Endothelial cell of umbilical vein (primary cell): Measurements from ENCODE around the gene ZDHHC3. TPM values are rescaled to one million over a fixed set of nuclear protein-coding genes. Genes with fewer than 3 reads are reported as not detected.
"Not testable (repeated sequence)": the region's sequence is repeated elsewhere in the genome, so short reads cannot be mapped to it uniquely, and the experiment has no call there.

Experiments
- BruUV-seq: library from RNA; stranded (reverse); fragments of 400-500 nt; replicated peaks from 2 replicates; lab custom pipeline; 2021; lab: Mats Ljungman, UMichigan
- CTCF ChIA-PET: fragments of 300-600, 350-600 bp; sonication (Branson Sonifier 250); formaldehyde crosslinking; loops from one replicate; lab custom pipeline; 2021; ENCODE audit warnings: antibody characterized with exemption, inconsistent platforms; lab: Charles Lee
- POLR2A ChIA-PET: fragments of 300-600, 350-600 bp; sonication (Branson Sonifier 250); formaldehyde crosslinking; loops from one replicate; lab custom pipeline; 2021; ENCODE audit warnings: antibody characterized with exemption, inconsistent platforms; lab: Charles Lee
- DNase-seq: peaks from one replicate; pipeline ENCODE4 v3.0.0-alpha.2; 2011; ENCODE audit warnings: low read depth, low spot score
- FAIRE-seq: peaks from 2 replicates; lab custom pipeline; 2011; peaks lifted over from hg19 to GRCh38; lab: Jason Lieb, UNC
- H2AFZ ChIP-seq: 2 replicates; pipeline ENCODE4 v1.6.0; 2012; ENCODE audit warnings: low read depth, low read length, control low read depth, inconsistent platforms
- H3K27ac ChIP-seq: 2 replicates; pipeline ENCODE4 v1.5.1; 2011; ENCODE audit warnings: low read depth, mild to moderate bottlenecking, control low read depth, low read length, moderate library complexity; ENCODE audit not compliant: insufficient read depth
- H3K27me3 ChIP-seq, 2 experiments: 2 replicates each; pipeline versions ENCODE4 v1.6.0 to v1.6.1; 2011; ENCODE audit warnings: low read length in 2 of 2, mixed read lengths in 1 of 2; ENCODE audit not compliant: control insufficient read depth in 2 of 2, insufficient read depth in 2 of 2
- H3K36me3 ChIP-seq, 2 experiments: 2 replicates in 1 of 2; 3 replicates in 1 of 2; pipeline ENCODE4 v1.5.1; 2011; ENCODE audit warnings: low read length in 2 of 2, mild to moderate bottlenecking in 1 of 2, moderate library complexity in 1 of 2; ENCODE audit not compliant: control insufficient read depth in 2 of 2, insufficient read depth in 2 of 2; ENCODE audit errors: extremely low read depth in 1 of 2
- H3K4me1 ChIP-seq: 3 replicates; pipeline ENCODE4 v1.5.1; 2011; ENCODE audit warnings: mild to moderate bottlenecking, low read length; ENCODE audit not compliant: control insufficient read depth, insufficient read depth; ENCODE audit errors: extremely low read depth
- H3K4me2 ChIP-seq: 2 replicates; pipeline ENCODE4 v1.6.1; 2011; ENCODE audit warnings: low read length, control low read depth, mixed read lengths; ENCODE audit not compliant: insufficient read depth
- H3K4me3 ChIP-seq, 3 experiments: fragments of 200-600 bp in 1 of 3; sonication (generic), shearing (Covaris generic) in 1 of 3; replicated peaks in 1 of 3; 2 replicates each; pipeline ENCODE4 v1.5.1; 2011 to 2016; ENCODE audit warnings: control low read depth in 3 of 3, low read length in 3 of 3, mild to moderate bottlenecking in 2 of 3, inconsistent platforms in 1 of 3, low read depth in 1 of 3, moderate library complexity in 1 of 3; ENCODE audit not compliant: insufficient read depth in 1 of 3
- H3K79me2 ChIP-seq: 2 replicates; pipeline ENCODE4 v1.6.0; 2012; ENCODE audit warnings: low read length, inconsistent platforms; ENCODE audit not compliant: control insufficient read depth, insufficient read depth
- H3K9ac ChIP-seq: replicated peaks from 2 replicates; pipeline ENCODE3; 2011; ENCODE audit warnings: low read length, control low read depth; ENCODE audit not compliant: insufficient read depth; ENCODE audit errors: extremely low read depth
- H3K9me1 ChIP-seq: replicated peaks from 3 replicates; pipeline ENCODE4 v1.6.0; 2011; ENCODE audit warnings: mild to moderate bottlenecking, low read length; ENCODE audit not compliant: control insufficient read depth, insufficient read depth; ENCODE audit errors: extremely low read depth
- H3K9me3 ChIP-seq: replicated peaks from 2 replicates; pipeline ENCODE4 v1.5.1; 2012; ENCODE audit warnings: low read length, inconsistent platforms; ENCODE audit not compliant: control insufficient read depth, insufficient read depth
- H4K20me1 ChIP-seq: replicated peaks from 2 replicates; pipeline ENCODE3; 2011; ENCODE audit warnings: mild to moderate bottlenecking, low read length; ENCODE audit not compliant: control insufficient read depth, insufficient read depth; ENCODE audit errors: extremely low read depth
- EZH2 ChIP-seq: IDR thresholded peaks from 2 replicates; pipeline ENCODE4 v1.6.1; 2012; ENCODE audit warnings: borderline replicate concordance, low read depth, mild to moderate bottlenecking, moderate library complexity, low read length, inconsistent platforms; ENCODE audit not compliant: severe bottlenecking
- FOS ChIP-seq: IDR thresholded peaks from 2 replicates; pipeline ENCODE4 v1.6.1; 2011; ENCODE audit warnings: mild to moderate bottlenecking, low read length, moderate library complexity, borderline replicate concordance; ENCODE audit not compliant: insufficient read depth
- GATA2 ChIP-seq: IDR thresholded peaks from 2 replicates; pipeline ENCODE4 v1.7.0; 2011; ENCODE audit warnings: low read depth, mild to moderate bottlenecking, moderate library complexity, mixed read lengths, low read length; ENCODE audit not compliant: insufficient read length, insufficient read depth
- MYC ChIP-seq: IDR thresholded peaks from one replicate; pipeline ENCODE4 v1.6.1; 2011; ENCODE audit warnings: mild to moderate bottlenecking, low read depth, low read length
- POLR2A ChIP-seq: IDR thresholded peaks from 2 replicates; pipeline ENCODE4 v1.6.1; 2012; ENCODE audit warnings: low read depth, mild to moderate bottlenecking, control low read depth, low read length
- POLR2AphosphoS5 ChIP-seq: IDR thresholded peaks from 2 replicates; pipeline ENCODE4 v1.6.1; 2012; ENCODE audit warnings: low read depth, mild to moderate bottlenecking, control low read depth, low read length, moderate library complexity; ENCODE audit not compliant: insufficient read depth
- dilution Hi-C: fragments of 300-500 bp; cut with MboI; formaldehyde crosslinking; loops from one replicate; pipeline ENCODE4 v1.15.0; 2019; ENCODE audit warnings: low sequenced_read_pairs; ENCODE audit not compliant: extremely low pct_ligation_motif_present
- intact Hi-C: fragments of 100-400 bp; cut with micrococcal nuclease; formaldehyde crosslinking; loops from one replicate; pipeline ENCODE4 v1.10.0; 2022
- polyA plus RNA-seq, 4 experiments: library from polyadenylated mRNA; depleted of rRNA in 3 of 4; stranded (reverse) in 3 of 4; unstranded in 1 of 4; fragments of >200 nt; gene quantifications; 2 replicates each; pipeline versions ENCODE4 v1.2.1 to v1.2.3, GENCODE V29; 2011 to 2012; ENCODE audit warnings: missing spikeins in 1 of 4
- total RNA-seq: library from RNA; stranded (reverse); gene quantifications from 2 replicates; pipeline ENCODE4 v1.2.3, GENCODE V29; 2021
- TF ChIP-seq, protein P1 (sequence below), 2 donors: IDR thresholded peaks; 1 replicate in 1 of 2; 2 replicates in 1 of 2; pipeline ENCODE4 v1.5.1; 2011; ENCODE audit warnings: low read length in 2 of 2, mild to moderate bottlenecking in 2 of 2, moderate library complexity in 2 of 2, control low read depth in 1 of 2, inconsistent platforms in 1 of 2, low read depth in 1 of 2; ENCODE audit not compliant: insufficient read depth in 1 of 2; ENCODE audit errors: extremely low read depth in 1 of 2

ZDHHC3 gene
- total and polyA plus RNA-seq, 2 donors (not counting 3 experiments of a cell fraction or from before 2014, with no cell fraction given), result 62.4 to 97.1 TPM

- Histone ChIP-seq H3K4me1 (peaks cover 6% of the 10 kb centered on the region), H3K36me3 (no peaks in the 10 kb centered on the region), H3K9me3 (no peaks in the 10 kb centered on the region), H3K9me1 (no peaks in the 10 kb centered on the region), H3K79me2 (peaks cover 6% of the 10 kb centered on the region), H3K4me3 (no peak overlapping the region), H3K9ac (no peak overlapping the region), H3K4me2 (no peak overlapping the region), H3K27me3 (no peaks in the 10 kb centered on the region), H3K27ac (no peak overlapping the region), H2AFZ (no peak overlapping the region), H4K20me1 (no peaks in the 10 kb centered on the region)
- no TSS peak for BruUV-seq
- CTCF ChIA-PET, result interaction anchor here (1.3 kb wide), 2 partner anchors 22 to 36 kb away, joined by 3 to 5 read pairs; no protein-coding TSS in a partner anchor
- peak; percentile 46 for FAIRE-seq
- intact Hi-C loops, result no loop called here
- DNase-seq, result no peak
- dilution Hi-C loops, result no loop called here
- POLR2A ChIA-PET, result no interaction called here
- TF ChIP-seq FOS (no peak), POLR2A (no peak), POLR2AphosphoS5 (no peak), EZH2 (no peak), GATA2 (no peak), MYC (no peak)
- TF ChIP-seq, protein P1, sequence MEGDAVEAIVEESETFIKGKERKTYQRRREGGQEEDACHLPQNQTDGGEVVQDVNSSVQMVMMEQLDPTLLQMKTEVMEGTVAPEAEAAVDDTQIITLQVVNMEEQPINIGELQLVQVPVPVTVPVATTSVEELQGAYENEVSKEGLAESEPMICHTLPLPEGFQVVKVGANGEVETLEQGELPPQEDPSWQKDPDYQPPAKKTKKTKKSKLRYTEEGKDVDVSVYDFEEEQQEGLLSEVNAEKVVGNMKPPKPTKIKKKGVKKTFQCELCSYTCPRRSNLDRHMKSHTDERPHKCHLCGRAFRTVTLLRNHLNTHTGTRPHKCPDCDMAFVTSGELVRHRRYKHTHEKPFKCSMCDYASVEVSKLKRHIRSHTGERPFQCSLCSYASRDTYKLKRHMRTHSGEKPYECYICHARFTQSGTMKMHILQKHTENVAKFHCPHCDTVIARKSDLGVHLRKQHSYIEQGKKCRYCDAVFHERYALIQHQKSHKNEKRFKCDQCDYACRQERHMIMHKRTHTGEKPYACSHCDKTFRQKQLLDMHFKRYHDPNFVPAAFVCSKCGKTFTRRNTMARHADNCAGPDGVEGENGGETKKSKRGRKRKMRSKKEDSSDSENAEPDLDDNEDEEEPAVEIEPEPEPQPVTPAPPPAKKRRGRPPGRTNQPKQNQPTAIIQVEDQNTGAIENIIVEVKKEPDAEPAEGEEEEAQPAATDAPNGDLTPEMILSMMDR (IDR thresholded peaks at IDR 0.05; ENCODE audit: extremely low read depth in 1 of 2, insufficient read depth in 1 of 2, low read depth in 1 of 2, low read length in 2 of 2), result no peak
These were observed 25.7 kb downstream of the ZDHHC3 start for GRCh38 chr3:44950275-44950734.

DNA sequence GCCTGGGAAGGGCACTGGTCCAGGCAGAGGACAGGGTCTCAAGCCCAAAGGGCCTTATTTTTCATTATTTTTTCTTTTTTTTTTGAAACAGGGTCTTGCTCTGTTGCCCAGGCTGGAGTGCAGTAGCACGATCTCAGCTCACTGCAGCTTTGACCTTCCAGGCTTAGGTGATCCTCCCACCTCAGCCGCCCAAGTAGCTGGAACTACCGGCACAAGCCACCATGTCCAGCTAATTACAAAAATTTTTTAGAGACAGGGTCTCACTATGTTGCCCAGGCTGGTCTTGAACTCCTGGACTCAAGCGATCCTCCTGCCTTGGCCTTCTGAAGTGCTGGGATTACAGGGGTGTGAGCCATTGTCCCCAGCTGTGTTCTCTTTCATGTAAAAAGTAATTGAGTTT, 26.2 kb downstream of the ZDHHC3 start:
- H3K27ac ChIP-seq, H3K4me3 ChIP-seq, H2AFZ ChIP-seq, H3K9me3 ChIP-seq, H3K36me3 ChIP-seq, H4K20me1 ChIP-seq, H3K79me2 ChIP-seq, H3K4me1 ChIP-seq, H3K9ac ChIP-seq, DNase-seq, H3K27me3 ChIP-seq, H3K4me2 ChIP-seq, POLR2A ChIA-PET, BruUV-seq, dilution Hi-C loops, FAIRE-seq, H3K9me1 ChIP-seq, intact Hi-C loops: not testable (repeated sequence)
- CTCF ChIA-PET, result interaction anchor here (1.3 kb wide), 2 partner anchors 23 to 35 kb away, joined by 3 to 5 read pairs; no protein-coding TSS in a partner anchor
